CD4-positive, CD25-positive, alpha-beta regulatory T cell (primary cell): ENCODE results near the gene PSMD4. TPM values are rescaled to one million over a fixed set of nuclear protein-coding genes. Genes with fewer than 3 reads are reported as not detected.
A peak's percentile ranks its signal among the peaks of the same experiment; 100 is the strongest.

Experiments used
- ATAC-seq, 2 donors: fragments of 150-1000 bp; cut with Tn5 transposase; one replicate each; pipeline ENCODE4 v1.10.0; 2021; ENCODE audit warnings: low read depth in 2 of 2, moderate number of reproducible peaks in 2 of 2, moderate library complexity in 1 of 2
- DNase-seq, 3 donors: peaks; one replicate each; pipeline versions ENCODE4 v3.0.0 to v3.0.0-alpha.2; 2012 to 2022; ENCODE audit warnings: mixed read lengths in 1 of 3
- H3K27ac ChIP-seq: one replicate; pipeline ENCODE4 v1.7.0; 2013; ENCODE audit warnings: mild to moderate bottlenecking, low read length; ENCODE audit not compliant: insufficient read depth, poor library complexity, severe bottlenecking
- H3K27me3 ChIP-seq: one replicate; pipeline ENCODE4 v1.7.0; 2013; ENCODE audit warnings: low read length; ENCODE audit not compliant: control insufficient read depth, insufficient read depth
- H3K36me3 ChIP-seq: one replicate; pipeline ENCODE4 v1.7.0; 2013; ENCODE audit warnings: mild to moderate bottlenecking, low read length, moderate library complexity; ENCODE audit not compliant: control insufficient read depth, insufficient read depth
- H3K4me1 ChIP-seq: 2 replicates; pipeline ENCODE4 v1.7.0; 2013; ENCODE audit warnings: mild to moderate bottlenecking, low read length; ENCODE audit not compliant: insufficient read depth, control insufficient read depth, poor library complexity, severe bottlenecking
- H3K4me3 ChIP-seq: one replicate; pipeline ENCODE4 v1.7.0; 2013; ENCODE audit warnings: low read depth, mild to moderate bottlenecking, low read length, moderate library complexity
- H3K9me3 ChIP-seq, 2 experiments: 1 replicate in 1 of 2; 2 replicates in 1 of 2; pipeline ENCODE4 v1.7.0; 2013; ENCODE audit warnings: low read length in 2 of 2, mild to moderate bottlenecking in 1 of 2, moderate library complexity in 1 of 2; ENCODE audit not compliant: control insufficient read depth in 2 of 2
- H3K27ac Mint-ChIP-seq, 3 donors: one replicate each; pipeline ENCODE4 v1.8.0; 2020 to 2022; ENCODE audit warnings: mild to moderate bottlenecking in 3 of 3, mixed read lengths in 3 of 3, moderate library complexity in 2 of 3
- H3K27me3 Mint-ChIP-seq: one replicate; pipeline ENCODE4 v1.8.0; 2022; ENCODE audit warnings: mild to moderate bottlenecking, mixed read lengths
- H3K36me3 Mint-ChIP-seq: one replicate; pipeline ENCODE4 v1.8.0; 2020; ENCODE audit warnings: mixed read lengths
- H3K4me1 Mint-ChIP-seq, 4 donors: one replicate each; pipeline ENCODE4 v1.8.0; 2020 to 2022; ENCODE audit warnings: mixed read lengths in 4 of 4, mild to moderate bottlenecking in 1 of 4
- H3K4me3 Mint-ChIP-seq, 4 donors: one replicate each; pipeline ENCODE4 v1.8.0; 2020 to 2022; ENCODE audit warnings: mild to moderate bottlenecking in 4 of 4, mixed read lengths in 4 of 4, moderate library complexity in 3 of 4
- H3K9me3 Mint-ChIP-seq, 7 donors: one replicate each; pipeline ENCODE4 v1.8.0; 2020 to 2022; ENCODE audit warnings: mixed read lengths in 7 of 7, mild to moderate bottlenecking in 3 of 7, moderate library complexity in 2 of 7
- polyA plus RNA-seq, 4 donors: library from polyadenylated mRNA; unstranded; fragments of 300-500 nt; fragmentation: Illumina TruSeq; gene quantifications; one replicate each; pipeline ENCODE4 v1.2.3, GENCODE V29; 2021
- total RNA-seq: library from RNA; stranded (reverse); gene quantifications from one replicate; pipeline ENCODE4 v1.2.3, GENCODE V29; 2022

The PSMD4 gene
- total and polyA plus RNA-seq, 5 donors from 2014 or later: 91.6 to 392 (median 276) TPM

DNA sequence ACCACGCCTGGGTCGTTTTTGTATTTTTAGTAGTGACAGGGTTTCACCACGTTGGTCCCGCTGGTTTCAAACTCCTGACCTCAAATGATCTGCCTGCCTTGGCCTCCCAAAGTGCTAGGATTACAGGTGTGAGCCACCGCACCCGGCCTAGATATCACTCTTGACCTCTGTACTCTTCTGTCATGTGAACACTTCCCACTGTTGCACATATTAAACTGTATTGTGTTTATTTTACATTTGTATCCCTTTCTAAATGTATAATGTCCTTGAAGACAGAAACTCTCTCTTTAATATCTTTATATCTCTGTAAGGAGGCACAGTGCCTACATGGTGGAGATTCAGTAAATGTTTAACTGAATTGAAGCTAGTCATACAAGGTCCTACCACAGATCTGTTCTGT, 19.3 kb upstream of the PSMD4 start:
- Histone ChIP-seq H3K27ac (no peak overlapping the region), H3K36me3 (peaks cover 87% of the 10 kb centered on the region), H3K4me1 (no peaks in the 10 kb centered on the region), H3K27me3 (no peaks in the 10 kb centered on the region), H3K9me3 (no peaks in the 10 kb centered on the region), H3K4me3 (no peak overlapping the region)
- no peak overlapping the region for H3K27ac Mint-ChIP-seq
- peaks cover 55% of the 10 kb centered on the region for H3K36me3 Mint-ChIP-seq
- H3K9me3 Mint-ChIP-seq: no peaks in the 10 kb centered on the region
- H3K27me3 Mint-ChIP-seq: no peaks in the 10 kb centered on the region
- ATAC-seq (no peak), DNase-seq (no peak)
- peaks cover 0 to 4% (median 0%) of the 10 kb centered on the region in 4 donors for H3K4me1 Mint-ChIP-seq
- H3K4me3 Mint-ChIP-seq: no peak overlapping the region

DNA sequence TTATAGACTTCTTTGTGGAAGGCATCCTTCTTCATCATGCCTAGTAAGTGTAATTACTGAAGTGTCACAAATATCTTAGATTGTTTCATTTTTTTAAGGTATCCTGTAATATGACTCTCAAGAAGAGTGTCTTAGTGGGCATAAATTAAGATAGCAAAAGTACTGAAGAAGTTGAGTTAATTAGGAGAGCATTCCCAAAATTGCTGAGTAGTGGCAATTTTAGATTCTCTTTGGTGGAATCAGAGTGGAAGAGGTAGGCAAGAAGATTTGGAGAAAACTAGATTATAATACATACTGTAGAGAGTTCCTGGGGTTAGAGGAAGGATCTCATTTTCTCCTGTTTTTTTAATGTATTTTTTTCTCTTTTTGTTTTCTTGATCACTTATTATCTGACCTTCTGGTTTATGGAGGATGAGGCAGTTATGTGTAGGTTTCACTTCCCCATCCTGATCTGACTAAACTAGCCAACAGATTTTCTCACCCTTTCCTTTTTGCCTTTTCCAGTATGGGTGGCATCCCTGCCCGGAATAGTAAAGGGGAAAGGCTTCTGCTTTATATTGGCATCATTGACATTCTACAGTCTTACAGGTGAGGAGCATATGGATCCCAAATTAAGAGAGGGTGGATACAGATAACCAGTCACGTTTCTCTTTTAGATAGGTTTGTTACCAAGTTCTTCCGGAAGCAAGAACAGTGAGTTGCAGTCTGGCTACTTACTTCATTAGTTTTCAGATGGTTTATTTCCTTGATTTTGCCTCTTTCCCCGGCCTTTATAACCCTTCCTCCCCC, 16.7 kb upstream of the PSMD4 start:
- Mint-ChIP-seq H3K36me3 (peaks cover 52% of the 10 kb centered on the region), H3K4me1 (peaks cover 0 to 1% (median 0%) of the 10 kb centered on the region in 4 donors), H3K4me3 (no peak overlapping the region), H3K27ac (peak overlapping the region in 1 of 3 donors; percentile 48), H3K9me3 (no peaks in the 10 kb centered on the region), H3K27me3 (no peaks in the 10 kb centered on the region)
- Histone ChIP-seq H3K4me3 (no peak overlapping the region), H3K27ac (no peak overlapping the region), H3K9me3 (no peaks in the 10 kb centered on the region), H3K4me1 (no peaks in the 10 kb centered on the region), H3K36me3 (peaks cover 80% of the 10 kb centered on the region), H3K27me3 (no peaks in the 10 kb centered on the region)
- no peak for ATAC-seq
- no peak for DNase-seq

DNA sequence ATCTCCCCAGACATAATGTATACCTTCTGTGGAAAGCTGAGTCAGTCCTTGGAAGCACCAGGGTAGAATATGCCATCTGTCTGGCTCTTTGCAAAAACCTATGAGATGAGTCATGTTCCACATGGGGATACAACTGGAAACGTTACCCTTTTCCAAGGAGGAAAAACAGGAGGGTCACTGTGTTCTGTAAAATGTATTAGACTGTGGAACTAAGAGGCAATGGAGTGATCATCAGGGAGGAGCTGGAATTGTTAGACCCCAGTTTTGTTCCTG, 16.1 kb upstream of the PSMD4 start:
- peaks cover 81% of the 10 kb centered on the region for H3K36me3 ChIP-seq
- no peak overlapping the region for H3K4me3 Mint-ChIP-seq
- peaks cover 0 to 1% (median 0%) of the 10 kb centered on the region in 4 donors for H3K4me1 Mint-ChIP-seq
- H3K9me3 Mint-ChIP-seq: no peaks in the 10 kb centered on the region
- DNase-seq (no peak), ATAC-seq (no peak)
- no peaks in the 10 kb centered on the region for H3K4me1 ChIP-seq
- no peaks in the 10 kb centered on the region for H3K9me3 ChIP-seq
- no peaks in the 10 kb centered on the region for H3K27me3 Mint-ChIP-seq
- no peak overlapping the region for H3K27ac ChIP-seq
- H3K4me3 ChIP-seq: no peak overlapping the region
- peaks cover 57% of the 10 kb centered on the region for H3K36me3 Mint-ChIP-seq
- no peaks in the 10 kb centered on the region for H3K27me3 ChIP-seq
- peak overlapping the region in 1 of 3 donors; percentile 38 for H3K27ac Mint-ChIP-seq

DNA sequence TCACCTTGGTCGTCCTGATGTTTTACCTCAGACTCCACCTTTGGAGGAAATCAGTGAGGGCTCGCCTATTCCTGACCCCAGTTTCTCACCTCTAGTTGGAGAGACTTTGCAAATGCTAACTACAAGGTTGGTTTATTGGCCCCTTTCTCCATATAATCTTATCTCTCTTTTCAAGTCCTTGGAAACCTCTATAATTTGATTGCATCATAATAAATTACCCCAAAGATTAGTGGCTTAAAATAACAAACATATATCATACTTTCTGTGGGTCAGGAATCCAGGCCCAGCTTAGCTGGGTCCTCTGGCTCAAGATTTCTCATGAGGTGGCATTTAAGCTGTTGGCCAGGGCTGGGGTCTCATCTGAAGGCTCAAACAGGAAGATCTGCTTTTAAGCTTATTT, 12.1 kb upstream of the PSMD4 start:
- H3K9me3 ChIP-seq: no peaks in the 10 kb centered on the region
- Mint-ChIP-seq H3K4me3 (no peak overlapping the region), H3K27ac (peak overlapping the region in 1 of 3 donors; percentile 33), H3K36me3 (peaks cover 51% of the 10 kb centered on the region), H3K4me1 (no peaks in the 10 kb centered on the region), H3K9me3 (no peaks in the 10 kb centered on the region), H3K27me3 (no peaks in the 10 kb centered on the region)
- peaks cover 71% of the 10 kb centered on the region for H3K36me3 ChIP-seq
- no peak overlapping the region for H3K4me3 ChIP-seq
- ATAC-seq: no peak
- H3K27me3 ChIP-seq: no peaks in the 10 kb centered on the region
- no peak for DNase-seq
- no peak overlapping the region for H3K27ac ChIP-seq
- no peaks in the 10 kb centered on the region for H3K4me1 ChIP-seq

DNA sequence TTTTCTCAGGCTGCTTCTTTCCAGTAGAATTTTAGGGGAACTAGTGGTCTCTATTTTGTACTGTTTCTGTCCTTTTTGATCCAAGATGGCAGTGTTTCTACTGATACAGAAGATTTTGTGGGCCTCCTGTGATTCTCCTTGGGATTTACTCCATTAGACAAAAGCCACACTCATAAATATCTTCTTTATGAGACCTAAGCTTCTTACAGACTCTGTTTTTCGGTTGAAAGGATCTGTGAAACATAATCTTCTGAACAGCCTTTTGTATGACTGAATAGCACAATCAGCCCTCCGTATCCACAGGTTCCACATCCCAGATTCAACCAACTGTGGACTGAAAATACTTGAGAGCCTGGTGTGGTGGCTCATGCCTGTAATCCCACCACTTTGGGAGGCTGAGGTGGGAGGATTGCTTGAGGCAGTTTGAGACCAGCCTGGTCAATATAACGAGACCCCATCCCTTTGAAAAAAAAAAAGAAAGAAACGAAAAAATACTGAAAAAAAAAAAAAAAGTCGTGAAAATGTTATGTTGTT, 10.8 kb upstream of the PSMD4 start:
- ATAC-seq (no peak), DNase-seq (no peak)
- H3K4me3 Mint-ChIP-seq: no peak overlapping the region
- H3K4me1 Mint-ChIP-seq: no peaks in the 10 kb centered on the region
- Histone ChIP-seq H3K4me3 (no peak overlapping the region), H3K4me1 (no peaks in the 10 kb centered on the region), H3K27me3 (no peaks in the 10 kb centered on the region), H3K36me3 (peaks cover 72% of the 10 kb centered on the region), H3K27ac (no peak overlapping the region), H3K9me3 (no peaks in the 10 kb centered on the region)
- no peaks in the 10 kb centered on the region for H3K9me3 Mint-ChIP-seq
- peak overlapping the region in 1 of 3 donors; percentile 26 for H3K27ac Mint-ChIP-seq
- no peaks in the 10 kb centered on the region for H3K27me3 Mint-ChIP-seq
- peaks cover 53% of the 10 kb centered on the region for H3K36me3 Mint-ChIP-seq

DNA sequence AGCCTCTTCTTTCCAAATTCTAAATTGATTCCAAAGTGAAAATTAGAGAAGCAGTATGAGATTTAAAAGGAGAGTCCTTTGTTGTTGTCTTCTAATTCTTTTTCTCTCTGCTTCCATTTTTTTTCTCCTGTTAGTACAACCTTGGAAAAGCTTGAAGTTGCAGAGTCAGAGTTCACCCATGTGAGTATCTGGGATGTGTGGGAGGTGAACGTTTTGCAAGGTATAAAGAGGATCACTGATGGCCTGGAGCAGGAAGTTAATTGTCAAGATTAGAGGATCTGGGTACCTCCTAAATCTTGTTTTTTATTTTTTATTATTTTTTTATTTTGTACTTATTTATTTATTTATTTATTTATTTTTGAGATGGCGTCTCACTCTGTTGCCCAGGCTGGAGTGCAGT, 7.7 kb upstream of the PSMD4 start:
- H3K27ac Mint-ChIP-seq: no peak overlapping the region
- no peak for DNase-seq
- H3K4me3 ChIP-seq: no peak overlapping the region

DNA sequence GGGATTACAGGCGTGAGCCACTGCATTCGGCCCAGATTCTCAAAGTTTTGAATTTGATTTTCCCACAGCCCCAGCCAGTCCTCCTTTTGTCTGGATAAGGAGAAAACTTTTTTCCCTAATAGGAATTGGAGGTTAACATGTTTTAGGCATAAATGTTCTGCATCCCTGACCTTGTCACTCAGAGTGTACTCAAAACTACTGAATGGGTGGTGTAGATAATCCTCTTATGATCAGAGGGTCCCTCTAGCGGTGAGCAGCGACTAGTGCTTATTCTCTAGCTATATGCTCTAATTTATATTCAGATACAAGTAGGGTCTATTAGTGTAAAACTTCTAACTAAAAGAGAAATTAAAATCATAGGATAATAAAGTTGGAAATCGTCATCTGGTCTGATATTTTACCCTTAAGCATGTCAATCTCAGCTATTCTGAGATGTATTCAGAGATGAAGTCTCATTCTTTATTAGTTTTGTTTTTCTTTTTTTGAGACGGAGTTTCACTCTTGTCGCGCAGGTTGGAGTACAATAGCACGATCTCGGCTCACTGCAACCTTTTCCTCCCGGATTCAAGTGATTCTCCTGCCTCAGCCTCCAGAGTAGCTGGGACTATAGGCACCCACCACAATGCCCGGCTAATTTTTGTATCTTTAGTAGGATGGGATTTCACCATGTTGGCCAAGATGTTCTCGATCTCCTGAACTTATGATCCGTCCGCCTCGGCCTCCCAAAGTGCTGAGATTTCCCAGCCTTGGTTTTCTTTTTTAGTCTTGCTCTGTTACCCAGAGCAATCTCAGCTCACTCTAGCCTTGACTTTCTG, 2.7 kb upstream of the PSMD4 start:
- Mint-ChIP-seq H3K27ac (no peak overlapping the region), H3K4me3 (peak overlapping the region in 2 of 4 donors; percentile 18 to 92), H3K4me1 (peaks cover 16 to 28% (median 21%) of the 10 kb centered on the region in 4 donors), H3K36me3 (peaks cover 21% of the 10 kb centered on the region), H3K9me3 (peaks cover 0 to 2% (median 0%) of the 10 kb centered on the region in 7 donors), H3K27me3 (peaks cover 6% of the 10 kb centered on the region)
- H3K27me3 ChIP-seq: no peaks in the 10 kb centered on the region
- peaks cover 17% of the 10 kb centered on the region for H3K36me3 ChIP-seq
- peak; percentile 49 to 88 (median 73) for DNase-seq
- peak; percentile 55 to 63 for ATAC-seq
- H3K4me3 ChIP-seq: no peak overlapping the region
- H3K9me3 ChIP-seq: no peaks in the 10 kb centered on the region
- no peak overlapping the region for H3K27ac ChIP-seq
- peaks cover 9% of the 10 kb centered on the region for H3K4me1 ChIP-seq

More for the DNA sequence above, 7.7 kb upstream of the PSMD4 start:
- peaks cover 52% of the 10 kb centered on the region for H3K36me3 ChIP-seq
- H3K9me3 ChIP-seq: no peaks in the 10 kb centered on the region
- no peaks in the 10 kb centered on the region for H3K27me3 ChIP-seq
- Mint-ChIP-seq H3K4me1 (peaks cover 2 to 5% (median 3%) of the 10 kb centered on the region in 4 donors), H3K4me3 (no peak overlapping the region), H3K9me3 (no peaks in the 10 kb centered on the region), H3K27me3 (no peaks in the 10 kb centered on the region), H3K36me3 (peaks cover 50% of the 10 kb centered on the region)
- ATAC-seq: no peak
- no peak overlapping the region for H3K27ac ChIP-seq
- H3K4me1 ChIP-seq: no peaks in the 10 kb centered on the region
